GM21786 (cell line): Measurements from ENCODE around the gene ZNF586.
"Not testable (repeated sequence)": the region's sequence is repeated elsewhere in the genome, so short reads cannot be mapped to it uniquely, and the experiment has no call there.

Experiments
- ATAC-seq: cut with Tn5 transposase; IDR thresholded peaks from one replicate; pipeline ENCODE4 v1.9.1; 2021; ENCODE audit not compliant: unreplicated experiment

Gene ZNF586

DNA sequence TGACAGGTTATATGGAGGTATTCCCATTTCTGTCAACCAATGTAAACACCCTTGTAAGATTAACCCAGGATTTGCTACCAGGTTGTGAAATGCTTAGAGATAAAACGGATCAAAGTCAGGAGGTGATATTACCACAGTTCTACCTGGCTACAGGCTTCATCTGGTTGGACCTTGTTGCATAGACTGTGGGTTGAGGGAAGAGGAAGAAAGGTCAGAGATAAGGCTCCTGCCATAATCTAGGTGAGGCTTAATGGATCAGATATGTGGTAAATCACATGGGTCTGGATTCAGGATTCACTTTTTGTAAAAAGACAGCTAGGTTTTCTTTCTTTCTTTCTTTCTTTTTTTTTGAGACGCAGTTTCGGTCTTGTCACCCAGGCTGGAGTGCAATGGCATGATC lies 52.0 kb downstream of the ZNF586 start:
- ATAC-seq, result not testable (repeated sequence)

- ATAC-seq, result not testable (repeated sequence)
These were observed 53.7 kb downstream of the ZNF586 start for GRCh38 chr19:57823155-57823554.

- ATAC-seq, result not testable (repeated sequence)
These were observed 54.1 kb downstream of the ZNF586 start for GRCh38 chr19:57823608-57824007.

- no peak for ATAC-seq
These were observed 56.0 kb downstream of the ZNF586 start for GRCh38 chr19:57825511-57825910.

DNA sequence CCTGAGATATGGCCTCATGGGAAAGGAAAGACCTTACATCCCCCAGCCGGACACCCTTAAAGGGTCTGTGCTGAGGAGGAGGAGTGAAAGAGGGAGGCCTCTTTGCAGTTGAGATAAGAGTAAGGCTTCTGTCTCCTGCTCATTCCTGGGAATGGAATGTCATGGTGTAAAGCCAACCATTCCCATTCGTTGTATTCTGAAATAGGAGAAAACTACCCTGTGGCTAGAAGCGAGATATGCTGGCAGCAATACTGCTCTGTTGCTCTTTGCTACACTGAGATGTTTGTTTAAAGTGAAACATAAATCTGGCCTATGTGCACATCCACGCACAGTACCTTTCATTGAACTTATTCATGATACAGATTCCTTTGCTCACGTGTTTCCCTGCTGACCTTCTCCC lies 59.8 kb downstream of the ZNF586 start:
- ATAC-seq, result no peak

- ATAC-seq, result no peak
These were observed 60.7 kb downstream of the ZNF586 start, which contains the start of gene ZNF587B for GRCh38 chr19:57830071-57830602. Gene ZNF587B (plus strand): TSS chr19:57830299. CDS start chr19:57830529, 230 bp downstream.
